GM23338 (cell line): ENCODE measurements around the gene BTBD1. TPM values are rescaled to one million over a fixed set of nuclear protein-coding genes. Genes with fewer than 3 reads are reported as not detected.

ENCODE experiments used
- ATAC-seq: fragments of 200-7000 bp; cut with Tn5 transposase; 3 replicates; pipeline ENCODE4 v1.9.1; 2020
- DNase-seq: peaks from one replicate; pipeline ENCODE4 v3.0.0-alpha.2; 2015; ENCODE audit warnings: low spot score
- H2AFZ ChIP-seq: fragments of 200-600 bp; sonication (generic); 2 replicates; pipeline ENCODE4 v1.8.0; 2016; ENCODE audit warnings: antibody characterized with exemption, mild to moderate bottlenecking, moderate library complexity
- H3F3A ChIP-seq: fragments of 200-600 bp; sonication (generic); replicated peaks from 2 replicates; pipeline ENCODE4 v1.8.0; 2017; ENCODE audit warnings: antibody characterized with exemption, mixed run types, low read depth
- H3K27ac ChIP-seq: fragments of 200-600 bp; sonication (generic); 2 replicates; pipeline ENCODE4 v1.6.1; 2016; ENCODE audit warnings: low read depth
- H3K27me3 ChIP-seq: fragments of 200-600 bp; sonication (generic); 2 replicates; pipeline ENCODE4 v1.8.0; 2016; ENCODE audit warnings: mild to moderate bottlenecking, mixed run types, moderate library complexity; ENCODE audit not compliant: insufficient read depth
- H3K36me3 ChIP-seq: fragments of 200-600 bp; sonication (generic); 2 replicates; pipeline ENCODE4 v1.8.0; 2016; ENCODE audit warnings: mild to moderate bottlenecking; ENCODE audit not compliant: insufficient read depth
- H3K4me1 ChIP-seq: fragments of 200-600 bp; sonication (generic); 2 replicates; pipeline ENCODE4 v1.8.0; 2016; ENCODE audit warnings: mild to moderate bottlenecking, moderate library complexity; ENCODE audit not compliant: insufficient read depth
- H3K4me2 ChIP-seq: fragments of 200-600 bp; sonication (generic); 2 replicates; pipeline ENCODE4 v1.7.1; 2017; ENCODE audit warnings: mixed run types
- H3K4me3 ChIP-seq: fragments of 200-600 bp; sonication (generic); 2 replicates; pipeline ENCODE4 v1.6.1; 2016; ENCODE audit warnings: mixed run types
- H3K79me2 ChIP-seq: fragments of 200-600 bp; sonication (generic); replicated peaks from 2 replicates; pipeline ENCODE4 v1.8.0; 2017; ENCODE audit warnings: mild to moderate bottlenecking; ENCODE audit not compliant: insufficient read depth
- H3K9me2 ChIP-seq: fragments of 200-600 bp; sonication (generic); 2 replicates; pipeline ENCODE4 v1.8.0; 2017; ENCODE audit not compliant: insufficient read depth
- H4K20me1 ChIP-seq: fragments of 200-600 bp; sonication (generic); replicated peaks from 2 replicates; pipeline ENCODE4 v1.8.0; 2017; ENCODE audit warnings: mild to moderate bottlenecking; ENCODE audit not compliant: insufficient read depth
- H3K27ac Mint-ChIP-seq: 2 replicates; pipeline ENCODE4 v1.8.0; 2020; ENCODE audit warnings: inconsistent platforms, mild to moderate bottlenecking, moderate library complexity, mixed read lengths
- H3K27me3 Mint-ChIP-seq: 3 replicates; pipeline ENCODE4 v1.8.0; 2022; ENCODE audit warnings: low read depth, mild to moderate bottlenecking, moderate library complexity, mixed read lengths, inconsistent platforms; ENCODE audit not compliant: insufficient read depth, poor library complexity
- H3K36me3 Mint-ChIP-seq: 3 replicates; pipeline ENCODE4 v1.8.0; 2021; ENCODE audit warnings: low read depth, mild to moderate bottlenecking, inconsistent platforms, moderate library complexity, mixed read lengths
- H3K4me1 Mint-ChIP-seq: 3 replicates; pipeline ENCODE4 v1.8.0; 2020; ENCODE audit warnings: mild to moderate bottlenecking, inconsistent platforms, mixed read lengths
- H3K4me3 Mint-ChIP-seq: 3 replicates; pipeline ENCODE4 v1.8.0; 2021; ENCODE audit warnings: moderate library complexity, mild to moderate bottlenecking, inconsistent platforms, mixed read lengths
- H3K9me3 Mint-ChIP-seq: 3 replicates; pipeline ENCODE4 v1.8.0; 2020; ENCODE audit warnings: moderate library complexity, mild to moderate bottlenecking, inconsistent platforms, mixed read lengths
- EZH2 ChIP-seq: fragments of 200-600 bp; sonication (generic); IDR thresholded peaks from one replicate; pipeline ENCODE4 v1.8.0; 2017; ENCODE audit warnings: antibody characterized with exemption, mild to moderate bottlenecking, low read depth; ENCODE audit not compliant: unreplicated experiment
- EZH2phosphoT487 ChIP-seq: fragments of 200-600 bp; sonication (generic); IDR thresholded peaks from one replicate; pipeline ENCODE4 v1.8.1; 2018; ENCODE audit warnings: antibody characterized with exemption; ENCODE audit not compliant: unreplicated experiment
- JUNB ChIP-seq: IDR thresholded peaks from one replicate; pipeline ENCODE4 v1.6.1; 2016; ENCODE audit warnings: antibody characterized with exemption; ENCODE audit not compliant: unreplicated experiment
- NANOG ChIP-seq: IDR thresholded peaks from 2 replicates; pipeline ENCODE4 v1.6.1; 2016; ENCODE audit warnings: antibody characterized with exemption, borderline replicate concordance
- STAT1 ChIP-seq: IDR thresholded peaks from one replicate; pipeline ENCODE4 v1.6.1; 2016; ENCODE audit warnings: antibody characterized with exemption; ENCODE audit not compliant: unreplicated experiment
- ZNF331 ChIP-seq: fragments of 250-450 bp; sonication (Bioruptor Pico); IDR thresholded peaks from 2 replicates; pipeline ENCODE4 v1.5.0; 2020; ENCODE audit warnings: low read depth, mild to moderate bottlenecking, moderate library complexity
- polyA plus RNA-seq: library from polyadenylated mRNA; unstranded; fragments of >200 nt; fragmentation: Nextera tagmentation; extraction: Ambion mirVana; gene quantifications from 2 replicates; pipeline ENCODE4 v1.2.1, GENCODE V29; 2016
- total RNA-seq: library from RNA; depleted of rRNA; stranded (reverse); fragments of >200 nt; shearing (Covaris generic); gene quantifications from 2 replicates; pipeline ENCODE4 v1.2.3, GENCODE V29; 2014
- TF ChIP-seq, protein P1 (sequence below): fragments of 250-450 bp; sonication (Bioruptor Pico); IDR thresholded peaks from 2 replicates; pipeline ENCODE4 v1.5.0; 2020; ENCODE audit warnings: mild to moderate bottlenecking, moderate library complexity
- TF ChIP-seq, protein P2 (sequence below), 2 experiments: fragments of 200-600 bp in 1 of 2; sonication (generic) in 1 of 2; conservative IDR thresholded peaks; 2 replicates each; pipeline versions ENCODE4 v1.5.1 to v1.6.1; 2016 to 2017; ENCODE audit warnings: antibody characterized with exemption in 2 of 2, low read depth in 2 of 2, mild to moderate bottlenecking in 2 of 2, moderate library complexity in 1 of 2
- TF ChIP-seq, protein P3 (sequence below): IDR thresholded peaks from 2 replicates; pipeline ENCODE4 v1.6.1; 2016; ENCODE audit warnings: antibody characterized with exemption

Gene BTBD1
- total and polyA plus RNA-seq, 2 experiments from 2014 or later, result 12.6 to 66.1 TPM

GRCh38 chr15:83099290-83099689, 32.2 kb upstream of the BTBD1 start (continued):
- TF ChIP-seq, protein P1, sequence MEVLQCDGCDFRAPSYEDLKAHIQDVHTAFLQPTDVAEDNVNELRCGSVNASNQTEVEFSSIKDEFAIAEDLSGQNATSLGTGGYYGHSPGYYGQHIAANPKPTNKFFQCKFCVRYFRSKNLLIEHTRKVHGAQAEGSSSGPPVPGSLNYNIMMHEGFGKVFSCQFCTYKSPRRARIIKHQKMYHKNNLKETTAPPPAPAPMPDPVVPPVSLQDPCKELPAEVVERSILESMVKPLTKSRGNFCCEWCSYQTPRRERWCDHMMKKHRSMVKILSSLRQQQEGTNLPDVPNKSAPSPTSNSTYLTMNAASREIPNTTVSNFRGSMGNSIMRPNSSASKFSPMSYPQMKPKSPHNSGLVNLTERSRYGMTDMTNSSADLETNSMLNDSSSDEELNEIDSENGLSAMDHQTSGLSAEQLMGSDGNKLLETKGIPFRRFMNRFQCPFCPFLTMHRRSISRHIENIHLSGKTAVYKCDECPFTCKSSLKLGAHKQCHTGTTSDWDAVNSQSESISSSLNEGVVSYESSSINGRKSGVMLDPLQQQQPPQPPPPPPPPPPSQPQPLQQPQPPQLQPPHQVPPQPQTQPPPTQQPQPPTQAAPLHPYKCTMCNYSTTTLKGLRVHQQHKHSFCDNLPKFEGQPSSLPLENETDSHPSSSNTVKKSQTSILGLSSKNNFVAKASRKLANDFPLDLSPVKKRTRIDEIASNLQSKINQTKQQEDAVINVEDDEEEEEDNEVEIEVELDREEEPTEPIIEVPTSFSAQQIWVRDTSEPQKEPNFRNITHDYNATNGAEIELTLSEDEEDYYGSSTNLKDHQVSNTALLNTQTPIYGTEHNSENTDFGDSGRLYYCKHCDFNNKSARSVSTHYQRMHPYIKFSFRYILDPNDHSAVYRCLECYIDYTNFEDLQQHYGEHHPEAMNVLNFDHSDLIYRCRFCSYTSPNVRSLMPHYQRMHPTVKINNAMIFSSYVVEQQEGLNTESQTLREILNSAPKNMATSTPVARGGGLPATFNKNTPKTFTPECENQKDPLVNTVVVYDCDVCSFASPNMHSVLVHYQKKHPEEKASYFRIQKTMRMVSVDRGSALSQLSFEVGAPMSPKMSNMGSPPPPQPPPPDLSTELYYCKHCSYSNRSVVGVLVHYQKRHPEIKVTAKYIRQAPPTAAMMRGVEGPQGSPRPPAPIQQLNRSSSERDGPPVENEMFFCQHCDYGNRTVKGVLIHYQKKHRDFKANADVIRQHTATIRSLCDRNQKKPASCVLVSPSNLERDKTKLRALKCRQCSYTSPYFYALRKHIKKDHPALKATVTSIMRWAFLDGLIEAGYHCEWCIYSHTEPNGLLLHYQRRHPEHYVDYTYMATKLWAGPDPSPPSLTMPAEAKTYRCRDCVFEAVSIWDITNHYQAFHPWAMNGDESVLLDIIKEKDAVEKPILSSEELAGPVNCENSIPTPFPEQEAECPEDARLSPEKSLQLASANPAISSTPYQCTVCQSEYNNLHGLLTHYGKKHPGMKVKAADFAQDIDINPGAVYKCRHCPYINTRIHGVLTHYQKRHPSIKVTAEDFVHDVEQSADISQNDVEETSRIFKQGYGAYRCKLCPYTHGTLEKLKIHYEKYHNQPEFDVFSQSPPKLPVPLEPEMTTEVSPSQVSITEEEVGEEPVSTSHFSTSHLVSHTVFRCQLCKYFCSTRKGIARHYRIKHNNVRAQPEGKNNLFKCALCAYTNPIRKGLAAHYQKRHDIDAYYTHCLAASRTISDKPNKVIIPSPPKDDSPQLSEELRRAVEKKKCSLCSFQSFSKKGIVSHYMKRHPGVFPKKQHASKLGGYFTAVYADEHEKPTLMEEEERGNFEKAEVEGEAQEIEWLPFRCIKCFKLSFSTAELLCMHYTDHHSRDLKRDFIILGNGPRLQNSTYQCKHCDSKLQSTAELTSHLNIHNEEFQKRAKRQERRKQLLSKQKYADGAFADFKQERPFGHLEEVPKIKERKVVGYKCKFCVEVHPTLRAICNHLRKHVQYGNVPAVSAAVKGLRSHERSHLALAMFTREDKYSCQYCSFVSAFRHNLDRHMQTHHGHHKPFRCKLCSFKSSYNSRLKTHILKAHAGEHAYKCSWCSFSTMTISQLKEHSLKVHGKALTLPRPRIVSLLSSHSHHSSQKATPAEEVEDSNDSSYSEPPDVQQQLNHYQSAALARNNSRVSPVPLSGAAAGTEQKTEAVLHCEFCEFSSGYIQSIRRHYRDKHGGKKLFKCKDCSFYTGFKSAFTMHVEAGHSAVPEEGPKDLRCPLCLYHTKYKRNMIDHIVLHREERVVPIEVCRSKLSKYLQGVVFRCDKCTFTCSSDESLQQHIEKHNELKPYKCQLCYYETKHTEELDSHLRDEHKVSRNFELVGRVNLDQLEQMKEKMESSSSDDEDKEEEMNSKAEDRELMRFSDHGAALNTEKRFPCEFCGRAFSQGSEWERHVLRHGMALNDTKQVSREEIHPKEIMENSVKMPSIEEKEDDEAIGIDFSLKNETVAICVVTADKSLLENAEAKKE (CRISPR knock-in tag), result no peak
- TF ChIP-seq, protein P2, sequence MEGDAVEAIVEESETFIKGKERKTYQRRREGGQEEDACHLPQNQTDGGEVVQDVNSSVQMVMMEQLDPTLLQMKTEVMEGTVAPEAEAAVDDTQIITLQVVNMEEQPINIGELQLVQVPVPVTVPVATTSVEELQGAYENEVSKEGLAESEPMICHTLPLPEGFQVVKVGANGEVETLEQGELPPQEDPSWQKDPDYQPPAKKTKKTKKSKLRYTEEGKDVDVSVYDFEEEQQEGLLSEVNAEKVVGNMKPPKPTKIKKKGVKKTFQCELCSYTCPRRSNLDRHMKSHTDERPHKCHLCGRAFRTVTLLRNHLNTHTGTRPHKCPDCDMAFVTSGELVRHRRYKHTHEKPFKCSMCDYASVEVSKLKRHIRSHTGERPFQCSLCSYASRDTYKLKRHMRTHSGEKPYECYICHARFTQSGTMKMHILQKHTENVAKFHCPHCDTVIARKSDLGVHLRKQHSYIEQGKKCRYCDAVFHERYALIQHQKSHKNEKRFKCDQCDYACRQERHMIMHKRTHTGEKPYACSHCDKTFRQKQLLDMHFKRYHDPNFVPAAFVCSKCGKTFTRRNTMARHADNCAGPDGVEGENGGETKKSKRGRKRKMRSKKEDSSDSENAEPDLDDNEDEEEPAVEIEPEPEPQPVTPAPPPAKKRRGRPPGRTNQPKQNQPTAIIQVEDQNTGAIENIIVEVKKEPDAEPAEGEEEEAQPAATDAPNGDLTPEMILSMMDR (conservative IDR thresholded peaks at IDR 0.05; ENCODE audit: low read depth in 2 of 2), result no peak

DNA sequence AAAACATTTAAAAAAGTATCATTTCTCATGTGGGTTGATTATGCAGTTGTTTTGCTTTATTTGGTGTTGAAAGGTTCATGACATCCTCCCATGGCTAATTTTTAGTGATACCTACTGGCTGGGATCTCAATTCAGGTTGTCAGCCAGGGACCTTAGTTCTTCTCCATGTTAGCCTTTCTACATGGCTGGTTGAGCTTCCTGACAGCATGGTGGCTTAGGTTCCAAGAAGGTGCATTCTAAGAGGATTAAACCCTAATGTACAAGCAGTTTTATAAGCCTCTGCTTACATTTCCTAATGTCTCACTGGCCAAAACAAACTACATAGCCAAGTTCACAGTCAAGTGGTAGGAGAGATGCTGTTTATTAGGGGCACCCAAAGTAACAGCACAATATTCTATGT, 31.0 kb upstream of the BTBD1 start:
- DNase-seq (no peak), ATAC-seq (no peak)
- no peak overlapping the region for H3K27ac Mint-ChIP-seq
- Histone ChIP-seq H3K27ac (no peak overlapping the region), H3K4me2 (no peak overlapping the region), H3K36me3 (no peaks in the 10 kb centered on the region), H3K9me2 (no peaks in the 10 kb centered on the region), H3F3A (no peaks in the 10 kb centered on the region), H3K4me3 (no peak overlapping the region), H3K79me2 (no peaks in the 10 kb centered on the region), H2AFZ (no peak overlapping the region), H3K27me3 (no peaks in the 10 kb centered on the region), H4K20me1 (no peaks in the 10 kb centered on the region), H3K4me1 (no peaks in the 10 kb centered on the region)
- H3K4me1 Mint-ChIP-seq, result peaks cover 4% of the 10 kb centered on the region; the same call in 2 of the 3 replicates
- H3K9me3 Mint-ChIP-seq, result no peaks in the 10 kb centered on the region
- H3K27me3 Mint-ChIP-seq, result peaks cover 9% of the 10 kb centered on the region
- no peak overlapping the region for H3K4me3 Mint-ChIP-seq
- H3K36me3 Mint-ChIP-seq, result no peaks in the 10 kb centered on the region
- TF ChIP-seq, protein P2 (conservative IDR thresholded peaks at IDR 0.05; ENCODE audit: low read depth in 2 of 2), result no peak
- TF ChIP-seq NANOG (no peak), EZH2phosphoT487 (no peak), ZNF331 (CRISPR knock-in tag) (no peak), EZH2 (no peak), JUNB (no peak), STAT1 (no peak)
- TF ChIP-seq, protein P3, sequence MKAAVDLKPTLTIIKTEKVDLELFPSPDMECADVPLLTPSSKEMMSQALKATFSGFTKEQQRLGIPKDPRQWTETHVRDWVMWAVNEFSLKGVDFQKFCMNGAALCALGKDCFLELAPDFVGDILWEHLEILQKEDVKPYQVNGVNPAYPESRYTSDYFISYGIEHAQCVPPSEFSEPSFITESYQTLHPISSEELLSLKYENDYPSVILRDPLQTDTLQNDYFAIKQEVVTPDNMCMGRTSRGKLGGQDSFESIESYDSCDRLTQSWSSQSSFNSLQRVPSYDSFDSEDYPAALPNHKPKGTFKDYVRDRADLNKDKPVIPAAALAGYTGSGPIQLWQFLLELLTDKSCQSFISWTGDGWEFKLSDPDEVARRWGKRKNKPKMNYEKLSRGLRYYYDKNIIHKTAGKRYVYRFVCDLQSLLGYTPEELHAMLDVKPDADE, result no peak
